DMS 273 treated with DMSO at 0.1 percent for 48 hours (cell line): ENCODE measurements around the gene TNNI3.
"Not testable (repeated sequence)": the region's sequence is repeated elsewhere in the genome, so short reads cannot be mapped to it uniquely, and the experiment has no call there.

Experiments
- DNase-seq: peaks from one replicate; lab custom pipeline; 2025; lab: John Stamatoyannopoulos, UW

Gene TNNI3

GRCh38 chr19:55173186-55173713 is 15.7 kb upstream of the TNNI3 start:
- no peak for DNase-seq

- DNase-seq, result no peak
These were observed 15.2 kb upstream of the TNNI3 start for GRCh38 chr19:55172741-55173140.

GRCh38 chr19:55172318-55172717 is 14.8 kb upstream of the TNNI3 start:
- DNase-seq, result not testable (repeated sequence)

- DNase-seq, result no peak
These were observed 13.9 kb upstream of the TNNI3 start for GRCh38 chr19:55171440-55171839.

GRCh38 chr19:55169136-55169535 is 11.6 kb upstream of the TNNI3 start:
- DNase-seq, result no peak

- peak; percentile 92 for DNase-seq
These were observed 9.2 kb upstream of the TNNI3 start, which contains the start of gene DNAAF3 for GRCh38 chr19:55166530-55167268. Gene DNAAF3, minus strand, starts transcription at chr19:55166613. Its CDS starts 200 bp downstream, at chr19:55166413.

- peak; percentile 73 for DNase-seq
These were observed 8.5 kb upstream of the TNNI3 start for GRCh38 chr19:55165952-55166529.

GRCh38 chr19:55161571-55162322 is 4.2 kb upstream of the TNNI3 start:
- no peak for DNase-seq

GRCh38 chr19:55160986-55161365 is 3.4 kb upstream of the TNNI3 start:
- DNase-seq, result no peak

GRCh38 chr19:55160128-55160985 is 2.8 kb upstream of the TNNI3 start:
- peak; percentile 52 for DNase-seq

- DNase-seq, result no peak
These were observed 1.6 kb upstream of the TNNI3 start for GRCh38 chr19:55158848-55159749.

GRCh38 chr19:55158423-55158822 is 891 bp upstream of the TNNI3 start:
- no peak for DNase-seq

GRCh38 chr19:55156202-55157063 is 1.1 kb downstream of the TNNI3 start:
- peak; percentile 32 for DNase-seq

- DNase-seq, result not testable (repeated sequence)
These were observed 1.7 kb downstream of the TNNI3 start for GRCh38 chr19:55155784-55156183.

GRCh38 chr19:55153652-55154264 is 3.8 kb downstream of the TNNI3 start:
- DNase-seq, result no peak

- DNase-seq, result peak; percentile 38
These were observed 5.5 kb downstream of the TNNI3 start for GRCh38 chr19:55152017-55152416.

GRCh38 chr19:55149078-55150003 is 8.2 kb downstream of the TNNI3 start, which contains the start of gene TNNT1:
Gene TNNT1, minus strand, starts transcription at chr19:55149206. Its CDS starts 2,049 bp downstream, at chr19:55147157.
- DNase-seq, result no peak
